GM19238 (cell line): Measurements from ENCODE around the gene C3.
"Not testable (repeated sequence)": the region's sequence is repeated elsewhere in the genome, so short reads cannot be mapped to it uniquely, and the experiment has no call there.

Experiments used
- DNase-seq: peaks from one replicate; pipeline ENCODE4 v3.0.0; 2011; ENCODE audit warnings: low spot score; ENCODE audit not compliant: insufficient read length

Gene C3

GRCh38 chr19:6720369-6721137 is at the start of gene C3:
Gene C3, minus strand, starts transcription at chr19:6720650. Its CDS starts 61 bp downstream, at chr19:6720589.
- DNase-seq, result no peak

DNA sequence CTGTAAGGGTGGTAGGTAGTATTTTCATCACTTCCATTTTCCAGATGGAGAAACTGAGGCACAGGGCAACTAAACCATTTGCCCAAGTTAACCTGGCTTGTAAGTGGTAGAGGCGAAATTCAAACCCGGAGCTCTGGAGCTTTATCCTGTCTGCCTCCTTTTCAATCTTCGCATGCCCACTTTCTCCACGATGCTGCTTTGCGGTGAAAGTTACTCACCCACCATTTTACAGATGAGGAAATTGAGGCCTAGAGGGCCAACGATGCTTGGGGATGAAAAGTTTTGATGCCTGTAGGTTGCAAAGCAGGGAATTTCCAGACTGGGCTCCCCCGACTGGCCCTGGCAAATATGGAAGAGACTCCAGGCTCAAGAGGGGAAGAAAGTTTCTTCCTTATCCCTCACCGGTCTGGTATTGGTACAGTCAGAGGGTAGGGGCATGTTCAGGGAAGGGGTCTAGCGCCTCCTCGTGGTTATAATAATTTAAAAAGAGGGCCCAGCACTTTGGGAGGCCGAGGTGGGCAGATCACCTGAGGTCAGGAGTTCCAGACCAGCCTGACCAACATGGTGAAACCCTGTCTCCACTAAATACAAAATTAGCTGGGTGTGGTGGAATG is 48.7 kb upstream of the C3 start:
- DNase-seq, result no peak

- DNase-seq, result no peak
These were observed 47.9 kb upstream of the C3 start for GRCh38 chr19:6768236-6768785.

GRCh38 chr19:6767357-6768235 is 47.1 kb upstream of the C3 start, which contains the start of gene SH2D3A:
Gene SH2D3A, minus strand, starts transcription at chr19:6767435. Its CDS starts 3,687 bp downstream, at chr19:6763748.
- peak; percentile 85 for DNase-seq

GRCh38 chr19:6767081-6767356 is 46.6 kb upstream of the C3 start:
- no peak for DNase-seq

DNA sequence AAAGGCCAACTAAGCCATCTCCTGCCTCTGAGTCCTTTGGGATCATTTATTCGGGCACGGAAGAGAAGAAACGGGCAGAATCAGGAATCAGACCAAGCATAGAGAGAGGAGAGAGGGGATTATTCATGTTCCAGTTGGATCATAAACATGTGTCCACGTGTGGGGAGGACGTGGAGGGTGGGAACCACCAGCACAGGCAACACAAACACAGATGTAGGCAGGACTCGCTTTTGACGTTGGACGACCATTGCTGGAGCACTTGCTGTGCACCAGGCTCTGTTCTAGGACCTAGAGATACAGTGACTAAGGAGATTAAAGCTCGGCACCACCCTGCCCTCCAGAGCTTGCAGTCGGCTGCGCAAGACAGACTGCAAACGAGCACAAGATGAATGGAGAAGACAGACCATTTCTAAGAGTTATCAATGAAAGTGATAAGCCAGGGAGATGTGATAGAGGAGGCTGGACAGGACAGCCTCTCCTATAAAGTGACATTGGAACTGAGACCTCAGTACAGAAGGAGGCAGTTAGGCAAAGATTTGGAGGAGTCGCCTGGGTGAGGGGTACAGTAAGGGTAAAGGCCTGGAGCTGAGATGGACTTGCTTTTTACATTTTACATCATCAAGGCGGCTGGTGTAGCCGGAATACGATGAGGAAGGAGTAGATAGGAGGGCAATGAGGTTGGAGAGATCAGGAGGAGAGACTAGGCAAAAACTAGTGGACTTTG is 46.1 kb upstream of the C3 start:
- DNase-seq, result no peak

- no peak for DNase-seq
These were observed 45.4 kb upstream of the C3 start for GRCh38 chr19:6765738-6766356.

DNA sequence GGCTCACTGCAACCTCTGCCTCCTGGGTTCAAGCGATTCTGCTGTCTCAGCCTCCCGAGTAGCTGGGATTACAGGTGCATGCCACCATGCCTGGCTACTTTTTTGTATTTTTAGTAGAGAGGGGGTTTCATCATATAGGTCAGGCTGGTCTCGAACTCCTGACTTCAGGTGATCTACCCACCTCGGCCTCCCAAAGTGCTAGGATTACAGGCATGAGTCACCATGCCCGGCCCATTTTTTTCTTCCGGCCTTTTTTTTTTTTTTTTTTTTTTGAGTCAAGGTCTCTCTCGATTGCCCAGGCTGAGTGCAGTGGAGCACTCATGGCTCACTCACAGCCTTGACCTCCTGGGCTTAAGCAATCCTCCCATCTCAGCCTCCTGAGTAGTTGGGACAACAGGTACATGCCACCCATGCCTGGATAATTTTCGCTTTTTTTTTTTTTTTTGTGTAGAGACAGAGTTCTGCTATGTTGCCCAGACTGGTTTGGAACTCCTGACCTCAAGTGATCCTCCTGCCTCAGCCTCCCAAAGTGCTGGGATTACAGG is 41.9 kb upstream of the C3 start:
- not testable (repeated sequence) for DNase-seq

GRCh38 chr19:6761053-6761676 is 40.7 kb upstream of the C3 start:
- DNase-seq, result no peak

GRCh38 chr19:6760606-6761005 is 40.2 kb upstream of the C3 start:
- DNase-seq, result no peak

GRCh38 chr19:6754653-6755463 is 34.4 kb upstream of the C3 start:
- DNase-seq, result no peak

GRCh38 chr19:6754136-6754535 is 33.7 kb upstream of the C3 start:
- DNase-seq, result no peak

GRCh38 chr19:6753178-6754031 is 33.0 kb upstream of the C3 start:
- peak; percentile 93 for DNase-seq

- no peak for DNase-seq
These were observed 32.1 kb upstream of the C3 start for GRCh38 chr19:6752256-6753177.

- no peak for DNase-seq
These were observed 30.7 kb upstream of the C3 start for GRCh38 chr19:6751189-6751588.

- DNase-seq, result no peak
These were observed 29.6 kb upstream of the C3 start for GRCh38 chr19:6750062-6750461.

GRCh38 chr19:6748543-6748942 is 28.1 kb upstream of the C3 start:
- not testable (repeated sequence) for DNase-seq
